GM12878 (cell line): Measurements from ENCODE around the gene SPART. TPM values are rescaled to one million over a fixed set of nuclear protein-coding genes. Genes with fewer than 3 reads are reported as not detected.
"Not testable (repeated sequence)": the region's sequence is repeated elsewhere in the genome, so short reads cannot be mapped to it uniquely, and the experiment has no call there.

ENCODE experiments used
- ATAC-seq: fragments of 200-7000 bp; cut with Tn5 transposase; 3 replicates; pipeline ENCODE4 v1.9.1; 2020; ENCODE audit warnings: mild to moderate bottlenecking, moderate library complexity
- BruUV-seq: library from RNA; stranded (reverse); fragments of 400-500 nt; replicated peaks from 2 replicates; lab custom pipeline; 2021; lab: Mats Ljungman, UMichigan
- CTCF ChIA-PET: fragments of 300-600 bp; sonication (Branson Sonifier 250); formaldehyde crosslinking; extraction: SDS; loops from one replicate; lab custom pipeline; 2021; ENCODE audit warnings: inconsistent platforms; lab: Yijun Ruan, JAX
- POLR2A ChIA-PET: fragments of 350-600 bp; formaldehyde crosslinking; extraction: SDS; loops from one replicate; lab custom pipeline; 2021; ENCODE audit warnings: inconsistent platforms; lab: Charles Lee
- RAD21 ChIA-PET: fragments of 300-600 bp; sonication (Branson Sonifier 250); formaldehyde crosslinking; loops from one replicate; lab custom pipeline; 2023; ENCODE audit warnings: antibody characterized with exemption; ENCODE audit not compliant: unreplicated experiment; lab: Charles Lee
- SMC1A ChIA-PET: fragments of 300-600 bp; sonication (Branson Sonifier 250); formaldehyde crosslinking; loops from one replicate; lab custom pipeline; 2023; ENCODE audit not compliant: unreplicated experiment, uncharacterized antibody; lab: Charles Lee
- DNase-seq: peaks from one replicate; pipeline ENCODE4 v3.0.0-alpha.2; 2011; ENCODE audit warnings: low read depth, low spot score
- FAIRE-seq: peaks from 3 replicates; lab custom pipeline; 2011; peaks lifted over from hg19 to GRCh38; lab: Jason Lieb, UNC
- H2AFZ ChIP-seq: 2 replicates; pipeline ENCODE4 v1.6.0; 2011; ENCODE audit warnings: low read depth, low read length, control low read depth; ENCODE audit not compliant: control insufficient read depth
- H3K27ac ChIP-seq: 2 replicates; pipeline ENCODE4 v1.5.1; 2011; ENCODE audit warnings: control low read depth; ENCODE audit not compliant: control insufficient read depth, insufficient read depth
- H3K27me3 ChIP-seq, 2 experiments: replicated peaks in 1 of 2; 2 replicates each; pipeline versions ENCODE4 v1.6.0 to v1.6.1; 2011; ENCODE audit warnings: low read length in 1 of 2; ENCODE audit not compliant: control insufficient read depth in 2 of 2, insufficient read depth in 2 of 2
- H3K36me3 ChIP-seq, 2 experiments: 2 replicates each; pipeline ENCODE4 v1.5.1; 2011; ENCODE audit warnings: low read length in 1 of 2; ENCODE audit not compliant: control insufficient read depth in 2 of 2, insufficient read depth in 2 of 2
- H3K4me1 ChIP-seq: 2 replicates; pipeline ENCODE4 v1.6.1; 2011; ENCODE audit warnings: mild to moderate bottlenecking, low read length, moderate library complexity, mixed read lengths; ENCODE audit not compliant: control insufficient read depth, insufficient read depth
- H3K4me2 ChIP-seq: 2 replicates; pipeline ENCODE4 v1.6.0; 2011; ENCODE audit warnings: control low read depth; ENCODE audit not compliant: control insufficient read depth, insufficient read depth
- H3K4me3 ChIP-seq: fragments of 200-600 bp; sonication (generic); 2 replicates; pipeline ENCODE4 v1.5.1; 2016
- H3K79me2 ChIP-seq: 2 replicates; pipeline ENCODE4 v1.6.0; 2011; ENCODE audit warnings: low read length; ENCODE audit not compliant: control insufficient read depth, insufficient read depth
- H3K9ac ChIP-seq: 2 replicates; pipeline ENCODE4 v1.8.0; 2011; ENCODE audit warnings: low read length, control low read depth, mixed read lengths; ENCODE audit not compliant: control insufficient read depth, insufficient read depth
- H3K9me3 ChIP-seq: replicated peaks from 3 replicates; pipeline ENCODE4 v1.5.1; 2011; ENCODE audit warnings: mild to moderate bottlenecking, low read length; ENCODE audit not compliant: control insufficient read depth, insufficient read depth
- H4K20me1 ChIP-seq: 2 replicates; pipeline ENCODE4 v1.6.0; 2011; ENCODE audit not compliant: control insufficient read depth, insufficient read depth
- JUND ChIP-seq: IDR thresholded peaks from 2 replicates; pipeline ENCODE4 v1.6.1; 2012; ENCODE audit warnings: low read depth, mild to moderate bottlenecking, low read length, improper control_type of control experiment, moderate library complexity
- SMC3 ChIP-seq: IDR thresholded peaks from 2 replicates; pipeline ENCODE4 v1.6.1; 2011; ENCODE audit warnings: low read length, improper control_type of control experiment, borderline replicate concordance
- ZNF217 ChIP-seq: fragments of 450-650 bp; IDR thresholded peaks from 2 replicates; pipeline ENCODE4 v1.6.1; 2017; ENCODE audit warnings: antibody characterized with exemption, mild to moderate bottlenecking
- WGBS: methylation state at CpG from one replicate; pipeline ENCODE4 v1.1.6; 2016; ENCODE audit warnings: low lambda C conversion rate; ENCODE audit not compliant: insufficient replicate concordance, insufficient coverage; ENCODE audit errors: missing lambda C conversion rate; 5-methylcytosine and 5-hydroxymethylcytosine counted together
- in situ Hi-C: fragments of 300-500 bp; cut with MboI; formaldehyde crosslinking; loops from 9 replicates; pipeline ENCODE4 v1.14.3; 2018; ENCODE audit warnings: mixed read lengths
- intact Hi-C: fragments of 100-400 bp; cut with micrococcal nuclease; formaldehyde crosslinking; loops from one replicate; pipeline ENCODE4 v1.14.2; 2022; ENCODE audit not compliant: unreplicated experiment
- polyA plus RNA-seq, 11 experiments: library from polyadenylated mRNA; depleted of rRNA in 4 of 11; unstranded in 6 of 11; stranded (reverse) in 5 of 11; fragments of >200 nt; fragmentation: Nextera tagmentation in 4 of 11; fragmentation: Illumina TruSeq in 1 of 11; extraction: Ambion mirVana in 4 of 11; extraction: Trizol in 1 of 11; gene quantifications; 1 replicate in 1 of 11; 2 replicates in 10 of 11; pipeline versions ENCODE4 v1.2.1 to v1.2.3, GENCODE V29; 2011 to 2016; ENCODE audit warnings: inconsistent platforms in 2 of 11, missing spikeins in 2 of 11, low read depth in 1 of 11
- total RNA-seq, 4 experiments: library from RNA; depleted of rRNA in 3 of 4; stranded (reverse); fragments of >200 nt in 3 of 4; fragmentation: Illumina TruSeq in 1 of 4; extraction: Trizol in 1 of 4; gene quantifications; 2 replicates each; pipeline versions ENCODE4 v1.2.1 to v1.2.3, GENCODE V29; 2013 to 2021
- TF ChIP-seq, protein P1 (sequence below): fragments of 450-650 bp; IDR thresholded peaks from 2 replicates; pipeline ENCODE4 v1.6.1; 2014; ENCODE audit warnings: mild to moderate bottlenecking

The SPART gene
- total and polyA plus RNA-seq, 10 of the 15 experiments (the other 5 are each of a cell fraction or from before 2014, with no cell fraction given): 17.6 to 74.6 (median 42.1) TPM

DNA sequence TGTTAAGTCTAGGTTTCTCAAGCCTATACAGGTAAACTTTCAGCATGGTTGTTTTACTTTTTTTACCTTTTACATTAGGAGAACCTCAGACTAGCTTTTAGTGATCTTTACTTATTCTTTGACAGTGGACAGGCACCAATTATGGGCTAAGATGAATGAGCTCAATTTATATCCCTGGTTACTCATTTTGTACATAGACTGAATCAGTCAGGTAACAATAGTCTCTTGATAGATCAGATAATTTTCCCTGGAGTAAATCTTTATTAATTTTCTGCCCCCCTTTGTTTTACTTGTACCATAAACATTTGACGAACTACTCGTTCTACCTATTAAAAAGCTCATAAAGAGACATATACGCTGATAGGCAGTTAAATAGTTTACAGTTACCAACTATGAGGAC, 22.8 kb downstream of the SPART start (continued):
- TF ChIP-seq JUND (no peak), SMC3 (no peak), ZNF217 (no peak)
- TF ChIP-seq, protein P1, sequence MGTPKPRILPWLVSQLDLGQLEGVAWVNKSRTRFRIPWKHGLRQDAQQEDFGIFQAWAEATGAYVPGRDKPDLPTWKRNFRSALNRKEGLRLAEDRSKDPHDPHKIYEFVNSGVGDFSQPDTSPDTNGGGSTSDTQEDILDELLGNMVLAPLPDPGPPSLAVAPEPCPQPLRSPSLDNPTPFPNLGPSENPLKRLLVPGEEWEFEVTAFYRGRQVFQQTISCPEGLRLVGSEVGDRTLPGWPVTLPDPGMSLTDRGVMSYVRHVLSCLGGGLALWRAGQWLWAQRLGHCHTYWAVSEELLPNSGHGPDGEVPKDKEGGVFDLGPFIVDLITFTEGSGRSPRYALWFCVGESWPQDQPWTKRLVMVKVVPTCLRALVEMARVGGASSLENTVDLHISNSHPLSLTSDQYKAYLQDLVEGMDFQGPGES: no peak

GRCh38 chr13:36319793-36320192, 26.4 kb downstream of the SPART start:
- intact Hi-C loops, POLR2A ChIA-PET, H3K4me2 ChIP-seq, CTCF ChIA-PET, H3K4me3 ChIP-seq, H3K4me1 ChIP-seq, H4K20me1 ChIP-seq, H3K36me3 ChIP-seq, H2AFZ ChIP-seq, H3K27ac ChIP-seq, ATAC-seq, DNase-seq, SMC1A ChIA-PET, BruUV-seq, H3K27me3 ChIP-seq, H3K9ac ChIP-seq, H3K79me2 ChIP-seq, H3K9me3 ChIP-seq, in situ Hi-C loops, RAD21 ChIA-PET, FAIRE-seq: not testable (repeated sequence)
- 37% methylated on average over 5 of the region's 6 CpGs for WGBS
